GM12878 (cell line): ENCODE measurements around the gene CIDEA. TPM values are rescaled to one million over a fixed set of nuclear protein-coding genes. Genes with fewer than 3 reads are reported as not detected.

ENCODE experiments used
- ATAC-seq: fragments of 200-7000 bp; cut with Tn5 transposase; 3 replicates; pipeline ENCODE4 v1.9.1; 2020; ENCODE audit warnings: mild to moderate bottlenecking, moderate library complexity
- BruUV-seq: library from RNA; stranded (reverse); fragments of 400-500 nt; replicated peaks from 2 replicates; lab custom pipeline; 2021; lab: Mats Ljungman, UMichigan
- CTCF ChIA-PET: fragments of 300-600 bp; sonication (Branson Sonifier 250); formaldehyde crosslinking; extraction: SDS; loops from one replicate; lab custom pipeline; 2021; ENCODE audit warnings: inconsistent platforms; lab: Yijun Ruan, JAX
- POLR2A ChIA-PET: fragments of 350-600 bp; formaldehyde crosslinking; extraction: SDS; loops from one replicate; lab custom pipeline; 2021; ENCODE audit warnings: inconsistent platforms; lab: Charles Lee
- RAD21 ChIA-PET: fragments of 300-600 bp; sonication (Branson Sonifier 250); formaldehyde crosslinking; loops from one replicate; lab custom pipeline; 2023; ENCODE audit warnings: antibody characterized with exemption; ENCODE audit not compliant: unreplicated experiment; lab: Charles Lee
- SMC1A ChIA-PET: fragments of 300-600 bp; sonication (Branson Sonifier 250); formaldehyde crosslinking; loops from one replicate; lab custom pipeline; 2023; ENCODE audit not compliant: unreplicated experiment, uncharacterized antibody; lab: Charles Lee
- DNase-seq: peaks from one replicate; pipeline ENCODE4 v3.0.0-alpha.2; 2011; ENCODE audit warnings: low read depth, low spot score
- FAIRE-seq: peaks from 3 replicates; lab custom pipeline; 2011; peaks lifted over from hg19 to GRCh38; lab: Jason Lieb, UNC
- H2AFZ ChIP-seq: 2 replicates; pipeline ENCODE4 v1.6.0; 2011; ENCODE audit warnings: low read depth, low read length, control low read depth; ENCODE audit not compliant: control insufficient read depth
- H3K27ac ChIP-seq: 2 replicates; pipeline ENCODE4 v1.5.1; 2011; ENCODE audit warnings: control low read depth; ENCODE audit not compliant: control insufficient read depth, insufficient read depth
- H3K27me3 ChIP-seq, 2 experiments: replicated peaks in 1 of 2; 2 replicates each; pipeline versions ENCODE4 v1.6.0 to v1.6.1; 2011; ENCODE audit warnings: low read length in 1 of 2; ENCODE audit not compliant: control insufficient read depth in 2 of 2, insufficient read depth in 2 of 2
- H3K36me3 ChIP-seq, 2 experiments: 2 replicates each; pipeline ENCODE4 v1.5.1; 2011; ENCODE audit warnings: low read length in 1 of 2; ENCODE audit not compliant: control insufficient read depth in 2 of 2, insufficient read depth in 2 of 2
- H3K4me1 ChIP-seq: 2 replicates; pipeline ENCODE4 v1.6.1; 2011; ENCODE audit warnings: mild to moderate bottlenecking, low read length, moderate library complexity, mixed read lengths; ENCODE audit not compliant: control insufficient read depth, insufficient read depth
- H3K4me2 ChIP-seq: 2 replicates; pipeline ENCODE4 v1.6.0; 2011; ENCODE audit warnings: control low read depth; ENCODE audit not compliant: control insufficient read depth, insufficient read depth
- H3K4me3 ChIP-seq: fragments of 200-600 bp; sonication (generic); 2 replicates; pipeline ENCODE4 v1.5.1; 2016
- H3K79me2 ChIP-seq: 2 replicates; pipeline ENCODE4 v1.6.0; 2011; ENCODE audit warnings: low read length; ENCODE audit not compliant: control insufficient read depth, insufficient read depth
- H3K9ac ChIP-seq: 2 replicates; pipeline ENCODE4 v1.8.0; 2011; ENCODE audit warnings: low read length, control low read depth, mixed read lengths; ENCODE audit not compliant: control insufficient read depth, insufficient read depth
- H3K9me3 ChIP-seq: replicated peaks from 3 replicates; pipeline ENCODE4 v1.5.1; 2011; ENCODE audit warnings: mild to moderate bottlenecking, low read length; ENCODE audit not compliant: control insufficient read depth, insufficient read depth
- H4K20me1 ChIP-seq: 2 replicates; pipeline ENCODE4 v1.6.0; 2011; ENCODE audit not compliant: control insufficient read depth, insufficient read depth
- BCL11A ChIP-seq: IDR thresholded peaks from 2 replicates; pipeline ENCODE4 v1.6.1; 2011; ENCODE audit warnings: low read depth, low read length
- HDAC2 ChIP-seq: fragments of 200-600 bp; sonication (generic); IDR thresholded peaks from 2 replicates; pipeline ENCODE4 v1.6.1; 2017
- IKZF1 ChIP-seq: fragments of 450-650 bp; conservative IDR thresholded peaks from 2 replicates; pipeline ENCODE4 v1.6.1; 2017; ENCODE audit warnings: antibody characterized with exemption, mild to moderate bottlenecking
- IKZF2 ChIP-seq, 2 experiments: fragments of 450-650 bp; IDR thresholded peaks; 2 replicates each; pipeline ENCODE4 v1.6.1; 2017; ENCODE audit warnings: mild to moderate bottlenecking in 2 of 2, moderate library complexity in 2 of 2
- POLR2AphosphoS5 ChIP-seq: IDR thresholded peaks from 2 replicates; pipeline ENCODE4 v1.6.1; 2011; ENCODE audit warnings: mild to moderate bottlenecking, low read length, inconsistent platforms
- RAD21 ChIP-seq: IDR thresholded peaks from 2 replicates; pipeline ENCODE4 v1.6.1; 2011; ENCODE audit warnings: mild to moderate bottlenecking, low read depth, low read length, moderate library complexity; ENCODE audit not compliant: insufficient read depth
- RB1 ChIP-seq: fragments of 450-650 bp; formaldehyde crosslinking; IDR thresholded peaks from 2 replicates; pipeline ENCODE4 v1.6.1; 2017; ENCODE audit warnings: mild to moderate bottlenecking, borderline replicate concordance
- SMC3 ChIP-seq: IDR thresholded peaks from 2 replicates; pipeline ENCODE4 v1.6.1; 2011; ENCODE audit warnings: low read length, improper control_type of control experiment, borderline replicate concordance
- SP1 ChIP-seq: IDR thresholded peaks from one replicate; pipeline ENCODE4 v1.6.1; 2011; ENCODE audit warnings: low read depth, low read length
- TCF3 ChIP-seq: IDR thresholded peaks from 2 replicates; pipeline ENCODE4 v1.6.1; 2012; ENCODE audit warnings: low read depth, mild to moderate bottlenecking, low read length, borderline replicate concordance; ENCODE audit not compliant: insufficient read depth
- WGBS: methylation state at CpG from one replicate; pipeline ENCODE4 v1.1.6; 2016; ENCODE audit warnings: low lambda C conversion rate; ENCODE audit not compliant: insufficient replicate concordance, insufficient coverage; ENCODE audit errors: missing lambda C conversion rate; 5-methylcytosine and 5-hydroxymethylcytosine counted together
- in situ Hi-C: fragments of 300-500 bp; cut with MboI; formaldehyde crosslinking; loops from 9 replicates; pipeline ENCODE4 v1.14.3; 2018; ENCODE audit warnings: mixed read lengths
- intact Hi-C: fragments of 100-400 bp; cut with micrococcal nuclease; formaldehyde crosslinking; loops from one replicate; pipeline ENCODE4 v1.14.2; 2022; ENCODE audit not compliant: unreplicated experiment
- polyA plus RNA-seq, 11 experiments: library from polyadenylated mRNA; depleted of rRNA in 4 of 11; unstranded in 6 of 11; stranded (reverse) in 5 of 11; fragments of >200 nt; fragmentation: Nextera tagmentation in 4 of 11; fragmentation: Illumina TruSeq in 1 of 11; extraction: Ambion mirVana in 4 of 11; extraction: Trizol in 1 of 11; gene quantifications; 1 replicate in 1 of 11; 2 replicates in 10 of 11; pipeline versions ENCODE4 v1.2.1 to v1.2.3, GENCODE V29; 2011 to 2016; ENCODE audit warnings: inconsistent platforms in 2 of 11, missing spikeins in 2 of 11, low read depth in 1 of 11
- total RNA-seq, 4 experiments: library from RNA; depleted of rRNA in 3 of 4; stranded (reverse); fragments of >200 nt in 3 of 4; fragmentation: Illumina TruSeq in 1 of 4; extraction: Trizol in 1 of 4; gene quantifications; 2 replicates each; pipeline versions ENCODE4 v1.2.1 to v1.2.3, GENCODE V29; 2013 to 2021
- TF ChIP-seq, protein P1 (sequence below), 3 experiments: IDR thresholded peaks in 2 of 3; conservative IDR thresholded peaks in 1 of 3; 2 replicates each; pipeline ENCODE4 v1.5.1; 2011; ENCODE audit warnings: low read depth in 3 of 3, low read length in 3 of 3, mild to moderate bottlenecking in 3 of 3, control low read depth in 2 of 3, moderate library complexity in 2 of 3, inconsistent platforms in 1 of 3, mixed read lengths in 1 of 3; ENCODE audit not compliant: control insufficient read depth in 2 of 3, insufficient read depth in 1 of 3; ENCODE audit errors: extremely low read depth in 1 of 3
- TF ChIP-seq, protein P2 (sequence below): fragments of 450-650 bp; IDR thresholded peaks from 2 replicates; pipeline ENCODE4 v1.6.1; 2017; ENCODE audit warnings: antibody characterized with exemption, mild to moderate bottlenecking, moderate library complexity

The CIDEA gene
- total and polyA plus RNA-seq, 10 of the 15 experiments (the other 5 are each of a cell fraction or from before 2014, with no cell fraction given), result not detected

DNA sequence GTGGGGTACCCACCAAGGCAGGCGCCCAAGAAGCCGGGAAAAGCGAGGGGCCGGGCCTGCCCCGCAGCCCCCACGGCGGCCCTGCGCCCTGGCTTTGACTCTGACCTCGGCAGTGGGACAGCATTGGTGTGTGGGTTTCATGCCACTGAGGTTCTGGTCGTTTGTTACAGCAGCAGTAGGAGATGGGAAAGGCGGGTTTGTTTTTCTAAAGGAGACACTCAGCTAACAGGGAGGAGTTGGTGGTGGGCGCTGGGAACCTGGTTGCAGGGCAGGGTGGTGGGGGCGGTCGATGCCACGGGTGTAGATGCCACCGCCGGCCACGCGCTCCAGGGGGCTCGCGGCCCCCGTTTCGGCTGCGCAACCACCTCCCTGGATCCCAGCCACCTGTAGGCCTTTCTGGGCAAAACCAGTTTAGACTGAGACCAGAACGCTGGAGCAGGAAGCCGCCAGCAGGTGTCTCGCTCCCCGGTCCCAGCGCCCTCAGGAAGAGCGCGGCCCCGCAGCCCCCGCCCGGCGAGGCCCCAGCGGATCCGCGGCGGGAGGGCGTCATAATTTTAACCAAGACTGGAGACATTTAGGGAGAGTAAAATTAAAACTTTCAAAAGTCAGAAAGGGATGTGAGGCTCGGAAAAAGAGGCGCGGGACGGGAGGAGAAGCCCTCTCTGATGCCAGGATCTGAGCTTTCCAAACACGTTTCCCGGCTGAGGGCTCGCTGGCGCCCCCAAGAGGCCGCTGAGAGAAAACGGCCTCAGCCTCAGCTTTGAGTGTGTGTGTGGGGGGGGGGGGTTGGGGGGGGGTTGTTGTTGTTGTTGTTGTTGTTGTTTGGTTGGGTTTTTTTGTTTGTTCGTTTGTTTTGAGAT lies 17.4 kb downstream of the CIDEA start:
- Histone ChIP-seq H3K36me3 (no peaks in the 10 kb centered on the region), H3K9ac (no peak overlapping the region), H3K79me2 (no peaks in the 10 kb centered on the region), H3K4me2 (peak overlapping the region; percentile 83), H4K20me1 (no peaks in the 10 kb centered on the region), H3K4me1 (no peaks in the 10 kb centered on the region), H2AFZ (peak overlapping the region; percentile 65), H3K9me3 (no peaks in the 10 kb centered on the region), H3K4me3 (peak overlapping the region; percentile 55; the same call in 1 of the 2 replicates), H3K27me3 (no peaks in the 10 kb centered on the region; a peak in 1 of 4 replicates), H3K27ac (no peak overlapping the region)
- in situ Hi-C loops (no loop called here), intact Hi-C loops (no loop called here)
- CTCF ChIA-PET, result interaction anchor here (0.7 to 3.0 kb wide), 14 partner anchors 9 to 791 kb away, joined by 3 to 19 read pairs (median 4); partner anchors contain the start of gene AFG3L2
- FAIRE-seq, result peak; percentile 69
- ATAC-seq, result peak; percentile 96
- SMC1A ChIA-PET, result interaction anchor here (1.0 to 1.1 kb wide), 2 partner anchors 56 to 202 kb away, joined by 3 read pairs; no protein-coding TSS in a partner anchor
- RAD21 ChIA-PET, result interaction anchor here (0.6 kb wide), 1 partner anchor 219 kb away, joined by 3 read pairs; no protein-coding TSS in a partner anchor
- POLR2A ChIA-PET, result interaction anchor here (0.5 to 1.0 kb wide), 2 partner anchors 12 to 39 kb away, joined by 3 to 6 read pairs; no protein-coding TSS in a partner anchor
- WGBS, result 24% methylated on average over 51 of the region's 51 CpGs
- peak; percentile 13 for DNase-seq
- no TSS peak for BruUV-seq
- TF ChIP-seq HDAC2 (no peak), RAD21 (peak; percentile 34; the same call in 1 of the 2 replicates), IKZF1 (peak; percentile 64), SP1 (no peak), SMC3 (peak; percentile 30), BCL11A (0 out of 2 replicates have a peak, but pooled peaks have one; percentile 3), RB1 (peak; percentile 36; the same call in 1 of the 2 replicates), POLR2AphosphoS5 (no peak), IKZF2 (IDR thresholded peaks at IDR 0.05) (peak; percentile 40 to 48; a peak in 2 of 4 replicates), TCF3 (0 out of 2 replicates have a peak, but pooled peaks have one; percentile 10)
- TF ChIP-seq, protein P1, sequence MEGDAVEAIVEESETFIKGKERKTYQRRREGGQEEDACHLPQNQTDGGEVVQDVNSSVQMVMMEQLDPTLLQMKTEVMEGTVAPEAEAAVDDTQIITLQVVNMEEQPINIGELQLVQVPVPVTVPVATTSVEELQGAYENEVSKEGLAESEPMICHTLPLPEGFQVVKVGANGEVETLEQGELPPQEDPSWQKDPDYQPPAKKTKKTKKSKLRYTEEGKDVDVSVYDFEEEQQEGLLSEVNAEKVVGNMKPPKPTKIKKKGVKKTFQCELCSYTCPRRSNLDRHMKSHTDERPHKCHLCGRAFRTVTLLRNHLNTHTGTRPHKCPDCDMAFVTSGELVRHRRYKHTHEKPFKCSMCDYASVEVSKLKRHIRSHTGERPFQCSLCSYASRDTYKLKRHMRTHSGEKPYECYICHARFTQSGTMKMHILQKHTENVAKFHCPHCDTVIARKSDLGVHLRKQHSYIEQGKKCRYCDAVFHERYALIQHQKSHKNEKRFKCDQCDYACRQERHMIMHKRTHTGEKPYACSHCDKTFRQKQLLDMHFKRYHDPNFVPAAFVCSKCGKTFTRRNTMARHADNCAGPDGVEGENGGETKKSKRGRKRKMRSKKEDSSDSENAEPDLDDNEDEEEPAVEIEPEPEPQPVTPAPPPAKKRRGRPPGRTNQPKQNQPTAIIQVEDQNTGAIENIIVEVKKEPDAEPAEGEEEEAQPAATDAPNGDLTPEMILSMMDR (IDR thresholded peaks at IDR 0.05 in 2 of 3, conservative IDR thresholded peaks at IDR 0.05 in 1 of 3; ENCODE audit: control insufficient read depth in 2 of 3, extremely low read depth in 1 of 3, insufficient read depth in 1 of 3, low read depth in 3 of 3, low read length in 3 of 3), result peak; percentile 48 to 67 (median 59)
- TF ChIP-seq, protein P2, sequence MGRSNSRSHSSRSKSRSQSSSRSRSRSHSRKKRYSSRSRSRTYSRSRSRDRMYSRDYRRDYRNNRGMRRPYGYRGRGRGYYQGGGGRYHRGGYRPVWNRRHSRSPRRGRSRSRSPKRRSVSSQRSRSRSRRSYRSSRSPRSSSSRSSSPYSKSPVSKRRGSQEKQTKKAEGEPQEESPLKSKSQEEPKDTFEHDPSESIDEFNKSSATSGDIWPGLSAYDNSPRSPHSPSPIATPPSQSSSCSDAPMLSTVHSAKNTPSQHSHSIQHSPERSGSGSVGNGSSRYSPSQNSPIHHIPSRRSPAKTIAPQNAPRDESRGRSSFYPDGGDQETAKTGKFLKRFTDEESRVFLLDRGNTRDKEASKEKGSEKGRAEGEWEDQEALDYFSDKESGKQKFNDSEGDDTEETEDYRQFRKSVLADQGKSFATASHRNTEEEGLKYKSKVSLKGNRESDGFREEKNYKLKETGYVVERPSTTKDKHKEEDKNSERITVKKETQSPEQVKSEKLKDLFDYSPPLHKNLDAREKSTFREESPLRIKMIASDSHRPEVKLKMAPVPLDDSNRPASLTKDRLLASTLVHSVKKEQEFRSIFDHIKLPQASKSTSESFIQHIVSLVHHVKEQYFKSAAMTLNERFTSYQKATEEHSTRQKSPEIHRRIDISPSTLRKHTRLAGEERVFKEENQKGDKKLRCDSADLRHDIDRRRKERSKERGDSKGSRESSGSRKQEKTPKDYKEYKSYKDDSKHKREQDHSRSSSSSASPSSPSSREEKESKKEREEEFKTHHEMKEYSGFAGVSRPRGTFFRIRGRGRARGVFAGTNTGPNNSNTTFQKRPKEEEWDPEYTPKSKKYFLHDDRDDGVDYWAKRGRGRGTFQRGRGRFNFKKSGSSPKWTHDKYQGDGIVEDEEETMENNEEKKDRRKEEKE, result no peak
